Chondrocyte (in vitro differentiated cells): ENCODE results near the gene THSD4. TPM values are rescaled to one million over a fixed set of nuclear protein-coding genes. Genes with fewer than 3 reads are reported as not detected.

Experiments
- DNase-seq: peaks from one replicate; pipeline ENCODE4 v3.0.0; 2021; ENCODE audit warnings: mixed read lengths, low spot score
- H3K27ac Mint-ChIP-seq: one replicate; pipeline ENCODE4 v1.8.0; 2021; ENCODE audit warnings: mild to moderate bottlenecking, moderate library complexity, mixed read lengths; ENCODE audit not compliant: unreplicated experiment
- H3K27me3 Mint-ChIP-seq: 2 replicates; pipeline ENCODE4 v1.8.0; 2021; ENCODE audit warnings: low read depth, mixed read lengths
- H3K36me3 Mint-ChIP-seq: 2 replicates; pipeline ENCODE4 v1.8.0; 2021; ENCODE audit warnings: low read depth, mixed read lengths
- H3K4me1 Mint-ChIP-seq: 2 replicates; pipeline ENCODE4 v1.8.0; 2021; ENCODE audit warnings: low read depth, mild to moderate bottlenecking, mixed read lengths
- H3K4me3 Mint-ChIP-seq: one replicate; pipeline ENCODE4 v1.8.0; 2021; ENCODE audit warnings: mild to moderate bottlenecking, moderate library complexity, mixed read lengths; ENCODE audit not compliant: unreplicated experiment
- H3K9me3 Mint-ChIP-seq: 2 replicates; pipeline ENCODE4 v1.8.0; 2021; ENCODE audit warnings: low read depth, mixed read lengths
- total RNA-seq: library from RNA; stranded (reverse); gene quantifications from 3 replicates; pipeline ENCODE4 v1.2.1, GENCODE V29; 2021
- TF ChIP-seq, protein P1 (sequence below): fragments of 200-600 bp; sonication (generic); IDR thresholded peaks from 2 replicates; pipeline ENCODE4 v1.5.0; 2021; ENCODE audit warnings: antibody characterized with exemption, mild to moderate bottlenecking, moderate library complexity

Gene THSD4
- total RNA-seq, 1 donor from 2014 or later = 3.4 TPM

DNA sequence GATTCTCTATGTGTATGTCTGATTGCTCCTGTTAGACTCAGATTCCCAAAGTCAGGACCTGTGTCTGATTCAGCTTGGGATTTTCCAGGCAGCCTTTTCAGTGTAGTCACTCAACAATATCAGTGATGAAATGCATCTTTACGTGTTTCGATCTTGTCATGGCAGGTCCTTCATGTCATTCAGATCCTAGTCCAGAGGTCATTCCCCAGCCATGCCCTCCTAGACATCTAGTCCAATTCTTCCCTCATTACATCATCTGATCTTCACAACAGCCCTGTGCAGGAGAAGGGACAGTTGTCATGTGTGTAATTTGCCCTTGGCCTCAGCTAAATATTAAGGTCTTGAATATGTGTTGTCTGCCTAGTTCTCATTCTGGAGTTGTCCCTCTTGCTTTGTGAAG lies 541.9 kb downstream of the THSD4 start:
- Mint-ChIP-seq H3K27me3 (no peaks in the 10 kb centered on the region), H3K36me3 (no peaks in the 10 kb centered on the region), H3K4me3 (no peak overlapping the region), H3K4me1 (peaks cover 21% of the 10 kb centered on the region), H3K27ac (no peak overlapping the region), H3K9me3 (no peaks in the 10 kb centered on the region)
- TF ChIP-seq, protein P1, sequence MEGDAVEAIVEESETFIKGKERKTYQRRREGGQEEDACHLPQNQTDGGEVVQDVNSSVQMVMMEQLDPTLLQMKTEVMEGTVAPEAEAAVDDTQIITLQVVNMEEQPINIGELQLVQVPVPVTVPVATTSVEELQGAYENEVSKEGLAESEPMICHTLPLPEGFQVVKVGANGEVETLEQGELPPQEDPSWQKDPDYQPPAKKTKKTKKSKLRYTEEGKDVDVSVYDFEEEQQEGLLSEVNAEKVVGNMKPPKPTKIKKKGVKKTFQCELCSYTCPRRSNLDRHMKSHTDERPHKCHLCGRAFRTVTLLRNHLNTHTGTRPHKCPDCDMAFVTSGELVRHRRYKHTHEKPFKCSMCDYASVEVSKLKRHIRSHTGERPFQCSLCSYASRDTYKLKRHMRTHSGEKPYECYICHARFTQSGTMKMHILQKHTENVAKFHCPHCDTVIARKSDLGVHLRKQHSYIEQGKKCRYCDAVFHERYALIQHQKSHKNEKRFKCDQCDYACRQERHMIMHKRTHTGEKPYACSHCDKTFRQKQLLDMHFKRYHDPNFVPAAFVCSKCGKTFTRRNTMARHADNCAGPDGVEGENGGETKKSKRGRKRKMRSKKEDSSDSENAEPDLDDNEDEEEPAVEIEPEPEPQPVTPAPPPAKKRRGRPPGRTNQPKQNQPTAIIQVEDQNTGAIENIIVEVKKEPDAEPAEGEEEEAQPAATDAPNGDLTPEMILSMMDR = no peak
- DNase-seq = no peak

DNA sequence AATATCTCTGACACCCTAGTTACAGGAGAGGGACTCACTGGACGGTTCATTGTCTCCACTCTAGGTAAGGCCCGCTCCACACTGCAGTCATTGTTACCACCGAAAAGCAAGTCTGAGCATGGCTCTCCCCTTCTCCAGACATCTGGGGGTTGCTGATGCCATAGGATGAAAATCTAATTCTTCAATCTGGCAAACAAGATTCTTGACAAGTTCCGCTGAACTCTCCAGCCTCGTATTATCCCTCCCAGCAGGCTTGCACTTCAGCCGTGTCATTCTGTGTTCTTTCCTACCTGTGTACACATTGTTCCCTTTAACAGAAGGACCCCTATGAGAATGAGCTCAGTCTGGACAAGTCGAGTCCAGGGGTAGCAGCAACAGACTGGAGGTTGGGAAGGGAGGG lies 542.8 kb downstream of the THSD4 start:
- no peaks in the 10 kb centered on the region for H3K36me3 Mint-ChIP-seq
- H3K27ac Mint-ChIP-seq = no peak overlapping the region
- TF ChIP-seq, protein P1 = no peak
- DNase-seq = no peak
- H3K27me3 Mint-ChIP-seq = no peaks in the 10 kb centered on the region
- H3K4me3 Mint-ChIP-seq = no peak overlapping the region
- peaks cover 21% of the 10 kb centered on the region for H3K4me1 Mint-ChIP-seq
- H3K9me3 Mint-ChIP-seq = no peaks in the 10 kb centered on the region

DNA sequence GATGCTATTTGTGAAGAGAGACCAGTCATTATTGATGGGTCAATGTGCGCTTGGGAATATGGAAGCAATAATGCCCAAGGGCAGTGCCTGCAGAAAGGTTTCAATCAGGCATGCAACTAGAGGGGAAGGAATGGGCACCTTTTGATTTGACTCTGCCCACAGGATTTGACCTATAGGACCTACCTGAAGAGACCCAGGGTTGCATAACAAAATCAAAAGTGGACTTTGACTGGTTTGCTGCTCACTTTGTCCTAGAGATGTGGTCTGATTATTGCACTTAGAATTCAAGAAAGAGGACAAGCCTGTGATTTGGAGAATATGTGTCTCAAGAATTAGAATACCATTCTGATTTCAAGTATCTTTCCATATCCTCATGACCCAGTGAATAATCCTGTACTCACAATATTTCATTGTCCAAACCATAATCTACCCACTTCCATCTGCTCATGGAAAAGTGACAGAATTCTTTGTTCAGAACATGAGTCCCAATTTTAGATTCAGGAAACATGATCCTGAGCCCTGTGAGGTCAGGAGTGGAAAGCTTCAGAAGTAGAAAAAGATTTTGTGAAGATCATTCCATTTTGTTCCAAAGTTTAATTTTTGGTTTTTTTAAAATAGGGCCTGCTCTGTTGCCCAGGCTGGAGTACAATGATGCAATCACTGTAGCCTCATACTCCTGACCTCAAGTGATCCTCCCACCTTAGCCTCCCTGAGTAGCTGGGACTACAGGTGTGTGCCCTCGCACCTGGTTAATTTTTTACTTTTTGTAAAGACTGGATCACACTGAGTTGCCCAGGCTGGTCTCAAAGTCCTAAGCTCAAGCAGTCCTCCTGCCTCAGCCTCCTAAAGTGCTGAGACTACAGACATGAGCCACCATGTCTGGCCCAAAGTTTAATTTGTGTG lies 543.8 kb downstream of the THSD4 start:
- H3K36me3 Mint-ChIP-seq = no peaks in the 10 kb centered on the region
- no peak overlapping the region for H3K27ac Mint-ChIP-seq
- H3K4me1 Mint-ChIP-seq = peaks cover 21% of the 10 kb centered on the region
- no peaks in the 10 kb centered on the region for H3K9me3 Mint-ChIP-seq
- no peak for DNase-seq
- H3K4me3 Mint-ChIP-seq = no peak overlapping the region
- TF ChIP-seq, protein P1 = no peak
- no peaks in the 10 kb centered on the region for H3K27me3 Mint-ChIP-seq

DNA sequence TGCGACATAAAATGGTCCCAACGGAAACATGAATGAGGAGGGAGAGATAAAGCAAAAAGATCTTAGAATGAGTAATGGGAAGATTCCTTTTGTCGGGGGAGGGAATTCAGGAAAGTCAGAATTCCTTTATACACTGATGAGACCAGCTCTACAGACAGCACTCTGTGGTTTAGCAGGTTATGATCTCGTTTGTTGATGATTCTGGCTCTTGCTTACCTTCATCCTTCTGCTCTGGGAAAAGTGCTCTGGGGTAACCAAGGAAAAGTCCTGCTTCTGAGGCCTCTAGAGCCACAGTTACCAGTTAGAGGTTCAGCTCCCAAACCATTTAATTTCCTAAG lies 544.4 kb downstream of the THSD4 start:
- DNase-seq = no peak
- H3K9me3 Mint-ChIP-seq = no peaks in the 10 kb centered on the region
- no peaks in the 10 kb centered on the region for H3K27me3 Mint-ChIP-seq
- peaks cover 21% of the 10 kb centered on the region for H3K4me1 Mint-ChIP-seq
- TF ChIP-seq, protein P1 = no peak
- no peak overlapping the region for H3K4me3 Mint-ChIP-seq
- H3K27ac Mint-ChIP-seq = no peak overlapping the region
- no peaks in the 10 kb centered on the region for H3K36me3 Mint-ChIP-seq

DNA sequence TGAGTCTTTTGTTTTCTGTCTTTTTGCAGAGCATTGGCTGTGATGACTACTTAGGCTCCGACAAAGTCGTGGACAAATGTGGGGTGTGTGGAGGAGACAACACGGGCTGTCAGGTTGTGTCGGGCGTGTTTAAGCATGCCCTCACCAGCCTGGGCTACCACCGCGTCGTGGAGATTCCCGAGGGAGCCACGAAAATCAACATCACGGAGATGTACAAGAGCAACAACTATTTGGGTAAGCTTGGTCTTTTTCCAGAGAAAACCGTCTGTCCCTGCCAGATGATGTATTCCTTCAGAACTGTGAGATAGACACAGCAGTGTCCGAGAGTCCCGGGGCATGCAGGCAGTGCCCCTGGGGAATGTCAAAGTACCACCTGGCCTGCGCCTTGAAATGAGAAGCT lies 545.2 kb downstream of the THSD4 start:
- no peak overlapping the region for H3K4me3 Mint-ChIP-seq
- no peaks in the 10 kb centered on the region for H3K36me3 Mint-ChIP-seq
- peaks cover 5% of the 10 kb centered on the region for H3K9me3 Mint-ChIP-seq
- no peak for DNase-seq
- no peak overlapping the region for H3K27ac Mint-ChIP-seq
- TF ChIP-seq, protein P1 = no peak
- peaks cover 18% of the 10 kb centered on the region for H3K4me1 Mint-ChIP-seq
- no peaks in the 10 kb centered on the region for H3K27me3 Mint-ChIP-seq
